Measurements from ENCODE around the gene GZMH.
"Not testable (repeated sequence)": the region's sequence is repeated elsewhere in the genome, so short reads cannot be mapped to it uniquely, and the experiment has no call there.

Gene GZMH, protein sequence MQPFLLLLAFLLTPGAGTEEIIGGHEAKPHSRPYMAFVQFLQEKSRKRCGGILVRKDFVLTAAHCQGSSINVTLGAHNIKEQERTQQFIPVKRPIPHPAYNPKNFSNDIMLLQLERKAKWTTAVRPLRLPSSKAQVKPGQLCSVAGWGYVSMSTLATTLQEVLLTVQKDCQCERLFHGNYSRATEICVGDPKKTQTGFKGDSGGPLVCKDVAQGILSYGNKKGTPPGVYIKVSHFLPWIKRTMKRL

DNA sequence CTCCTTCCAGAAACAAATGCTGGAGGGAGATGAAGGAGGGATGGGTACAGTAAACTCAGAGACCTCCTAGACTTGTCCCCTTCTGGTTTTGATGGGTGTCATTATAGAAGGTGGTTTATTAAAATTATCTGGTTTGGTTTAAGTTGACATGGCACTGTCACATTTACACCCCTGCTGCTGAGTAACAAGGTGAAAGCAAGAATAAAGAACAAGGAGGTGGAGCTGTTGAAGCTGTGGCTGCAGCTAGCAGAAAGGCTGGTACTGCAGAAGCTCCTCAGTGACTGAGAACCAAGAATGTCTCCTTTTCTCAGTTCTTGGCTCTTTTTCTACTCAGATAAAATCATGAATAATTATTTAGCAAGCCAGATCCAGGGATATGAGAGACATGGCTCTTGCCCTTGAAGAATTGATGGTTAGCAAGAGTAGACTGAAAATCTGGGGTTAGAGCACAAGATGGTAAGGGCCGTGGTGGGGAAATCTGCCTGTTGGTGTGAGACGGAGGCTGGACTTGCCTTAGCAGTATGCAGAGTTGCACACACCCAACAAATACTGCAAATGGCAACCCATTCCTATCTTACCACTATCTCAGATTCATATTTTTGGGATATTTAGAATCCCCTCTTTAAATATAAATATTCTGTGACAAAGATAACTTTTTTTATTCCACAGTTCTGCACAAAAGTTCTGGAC is at the start of gene GZMH:
TSS of gene GZMH (minus strand) at position 31 of the 690 bp plus-strand sequence. CDS start 72 bp downstream, outside the sequence.
- DNase-seq (ENCODE audit: low read depth in 2 of 3, low spot score in 1 of 3) = no peak

DNA sequence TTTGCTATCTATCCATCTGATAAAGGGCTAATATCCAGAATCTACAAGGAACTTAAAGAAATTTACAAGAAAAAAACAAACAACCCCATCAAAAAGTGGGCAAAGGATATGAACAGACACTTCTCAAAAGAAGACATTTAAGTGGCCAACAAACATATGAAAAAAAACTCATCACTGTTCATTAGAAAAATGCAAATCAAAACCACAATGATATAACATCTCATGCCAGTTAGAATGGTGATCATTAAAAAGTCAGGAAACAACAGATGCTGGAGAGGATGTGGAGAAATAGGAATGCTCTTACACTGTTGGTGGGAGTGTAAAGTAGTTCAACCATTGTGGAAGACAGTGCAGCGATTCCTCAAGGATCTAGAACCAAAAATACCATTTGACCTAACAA is 38.9 kb upstream of the GZMH start:
- DNase-seq (ENCODE audit: low read depth in 2 of 3, low spot score in 1 of 3) = not testable (repeated sequence)

DNA sequence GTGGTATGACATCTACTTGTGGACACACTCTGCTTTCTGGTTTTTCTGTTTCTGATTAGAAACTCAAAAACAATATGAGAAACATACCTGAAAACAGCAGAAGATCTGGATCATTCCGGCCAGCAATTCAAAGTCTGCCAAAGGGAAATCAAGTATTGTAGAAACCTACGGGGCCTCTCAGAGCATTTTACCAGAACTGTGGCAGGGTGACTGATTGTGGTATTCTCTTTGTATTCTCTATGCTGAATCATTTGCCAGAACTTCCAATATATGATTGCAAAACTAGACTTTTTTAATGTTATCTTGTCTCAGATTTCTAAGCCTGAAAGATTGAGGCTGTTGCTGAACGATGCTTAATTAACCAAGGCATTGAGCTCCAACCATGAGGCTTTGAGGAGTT is 30.4 kb upstream of the GZMH start:
- DNase-seq (ENCODE audit: low read depth in 2 of 3, low spot score in 1 of 3) = no peak

DNA sequence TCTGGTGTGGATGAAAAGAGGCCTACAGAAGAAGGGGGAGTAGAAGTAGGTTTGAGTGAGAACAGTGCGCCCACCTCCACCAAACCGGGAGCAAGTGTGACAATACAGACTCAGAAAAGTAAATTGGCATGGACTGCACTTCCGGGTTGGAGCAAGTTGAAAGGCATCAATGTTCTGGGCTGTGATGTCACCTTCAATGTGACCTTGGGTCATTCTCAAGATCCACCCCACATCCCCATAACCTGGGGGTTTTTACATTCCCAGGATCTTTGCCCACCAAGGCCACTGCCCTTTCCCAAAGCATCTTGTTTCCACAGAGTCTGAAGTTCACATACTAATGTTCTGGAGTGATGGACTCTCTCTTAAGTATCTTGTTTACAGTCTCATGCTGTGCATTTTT is 29.8 kb upstream of the GZMH start:
- no peak for DNase-seq (ENCODE audit: low read depth in 2 of 3, low spot score in 1 of 3)

DNA sequence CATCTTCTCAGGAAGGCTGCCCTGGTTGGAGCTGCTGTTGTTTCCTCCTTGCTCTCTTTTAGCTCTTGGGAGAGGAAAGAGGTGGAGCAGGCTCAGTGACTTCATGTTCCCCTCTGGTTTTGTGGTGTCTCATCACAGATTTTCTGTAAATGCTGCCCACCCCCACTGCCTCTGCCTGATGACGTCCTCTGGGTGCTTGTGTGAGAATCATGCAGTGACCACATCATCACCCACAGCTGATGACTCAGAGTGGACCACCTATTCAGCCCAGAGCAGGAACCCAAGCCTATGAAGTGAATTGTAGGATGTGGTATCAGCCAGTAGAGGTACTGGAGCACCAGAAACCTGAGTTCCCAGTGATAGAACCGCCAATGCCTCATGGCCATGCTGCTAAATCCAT is 24.7 kb upstream of the GZMH start, which contains the start of gene GZMB:
TSS of gene GZMB (minus strand) at position 33 of the 400 bp plus-strand sequence. CDS start at position 3, 30 bp downstream.
- peak; percentile 58 to 84 (median 78) for DNase-seq (ENCODE audit: low read depth in 2 of 3, low spot score in 1 of 3)

DNA sequence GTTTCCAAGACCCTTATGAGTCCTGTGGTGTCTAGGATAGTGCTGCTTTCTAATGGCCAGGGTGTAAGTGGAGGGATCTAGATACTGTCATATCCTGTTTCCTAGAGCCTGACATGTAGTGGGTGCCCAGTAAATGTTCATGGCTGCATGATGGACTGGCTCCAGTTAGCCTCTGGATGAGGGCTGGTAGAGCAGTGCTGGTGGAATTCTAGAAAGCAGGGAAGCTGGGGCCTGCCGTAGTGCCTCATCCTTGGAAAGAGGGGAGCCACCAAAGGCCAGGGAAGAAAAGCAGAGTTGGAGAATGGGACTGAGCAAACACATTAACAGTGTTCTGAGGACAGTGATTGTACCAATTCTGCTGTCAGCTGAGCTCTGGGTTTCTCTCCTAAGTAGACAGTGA is 23.9 kb upstream of the GZMH start:
- DNase-seq (ENCODE audit: low read depth in 2 of 3, low spot score in 1 of 3) = no peak

DNA sequence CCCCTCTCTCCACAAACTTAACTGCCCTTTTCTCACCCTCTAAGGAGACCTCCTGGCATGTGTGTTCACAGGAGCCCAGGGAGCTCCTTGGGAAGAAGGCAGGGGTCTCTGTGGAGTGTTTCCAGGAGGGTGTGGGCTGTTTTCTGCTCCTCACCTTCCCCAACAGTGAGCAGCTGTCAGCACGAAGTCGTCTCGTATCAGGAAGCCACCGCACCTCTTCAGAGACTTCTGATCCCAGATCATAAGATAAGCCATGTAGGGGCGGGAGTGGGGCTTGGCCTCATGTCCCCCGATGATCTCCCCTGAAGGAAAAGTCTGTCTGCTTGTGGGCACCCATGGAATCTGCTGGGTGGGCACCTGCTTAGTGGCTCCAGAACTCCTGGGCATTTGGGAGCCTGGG is 23.3 kb upstream of the GZMH start:
- DNase-seq (ENCODE audit: low read depth in 2 of 3, low spot score in 1 of 3) = no peak

DNA sequence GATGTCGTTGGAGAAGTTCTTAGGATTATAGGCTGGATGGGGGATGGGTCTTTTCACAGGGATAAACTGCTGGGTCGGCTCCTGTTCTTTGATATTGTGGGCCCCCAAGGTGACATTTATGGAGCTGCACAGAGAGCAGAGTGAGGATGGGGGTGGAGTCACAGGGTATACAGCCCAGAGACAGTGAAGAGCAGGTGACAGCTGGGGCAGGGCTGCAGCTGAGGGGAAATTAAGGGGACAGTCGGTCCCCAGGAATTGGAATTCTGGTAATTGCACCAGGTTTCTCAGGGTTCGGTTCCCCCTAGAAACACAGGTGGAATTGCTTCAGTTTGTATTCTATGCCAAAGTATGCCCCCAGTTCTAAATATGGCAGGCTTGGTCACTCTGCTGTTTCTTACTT is 22.9 kb upstream of the GZMH start:
- DNase-seq (ENCODE audit: low read depth in 2 of 3, low spot score in 1 of 3) = no peak

DNA sequence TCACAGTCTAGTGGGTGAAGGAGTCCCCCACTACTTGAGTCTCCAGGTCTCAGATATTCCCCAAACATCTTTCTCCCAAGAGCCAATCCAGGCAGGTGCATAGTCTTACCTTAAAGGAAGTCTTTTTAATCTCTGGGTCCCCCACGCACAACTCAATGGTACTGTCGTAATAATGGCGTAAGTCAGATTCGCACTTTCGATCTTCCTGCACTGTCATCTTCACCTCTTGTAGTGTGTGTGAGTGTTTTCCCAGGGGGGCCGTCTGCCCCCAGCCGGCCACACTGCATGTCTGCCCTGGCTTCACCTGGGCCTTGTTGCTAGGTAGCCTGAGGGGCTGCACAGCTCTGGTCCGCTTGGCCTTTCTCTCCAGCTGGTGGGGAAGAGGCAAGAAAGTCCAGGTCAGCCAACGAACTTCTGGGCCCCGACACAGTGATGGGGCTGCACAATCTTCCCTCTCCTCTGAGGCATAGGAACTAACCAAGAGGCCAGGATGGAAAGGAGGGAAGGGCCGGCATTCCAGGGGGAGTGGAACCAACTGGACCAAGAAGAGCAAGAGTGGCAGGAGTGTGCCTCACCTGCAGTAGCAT is 22.4 kb upstream of the GZMH start:
- DNase-seq (ENCODE audit: low read depth in 2 of 3, low spot score in 1 of 3) = no peak

DNA sequence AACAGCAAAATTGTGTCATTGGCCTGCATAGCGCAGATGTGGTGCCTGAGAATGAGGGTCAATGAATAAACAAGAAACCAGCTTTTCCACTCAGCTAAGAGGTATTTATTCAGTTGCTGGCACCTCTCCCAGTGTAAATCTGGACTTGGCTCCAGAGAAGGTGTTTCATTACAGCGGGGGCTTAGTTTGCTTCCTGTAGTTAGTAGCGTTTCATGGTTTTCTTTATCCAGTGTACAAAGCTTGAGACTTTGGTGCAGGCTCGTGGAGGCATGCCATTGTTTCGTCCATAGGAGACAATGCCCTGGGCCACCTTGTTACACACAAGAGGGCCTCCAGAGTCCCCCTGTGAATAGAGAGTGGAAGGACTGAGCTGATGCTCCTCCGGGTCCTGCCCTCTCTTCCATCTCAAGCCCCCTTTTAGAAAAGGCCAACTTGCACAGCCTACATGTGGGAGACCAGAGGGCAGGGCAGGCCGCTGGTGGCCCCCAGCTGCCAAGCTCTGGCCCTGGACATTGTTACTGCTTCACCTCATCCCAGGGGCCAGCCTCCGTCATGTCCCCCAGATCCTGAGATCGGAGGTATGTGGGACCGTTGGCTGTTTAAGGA is 21.5 kb upstream of the GZMH start:
- no peak for DNase-seq (ENCODE audit: low read depth in 2 of 3, low spot score in 1 of 3)

DNA sequence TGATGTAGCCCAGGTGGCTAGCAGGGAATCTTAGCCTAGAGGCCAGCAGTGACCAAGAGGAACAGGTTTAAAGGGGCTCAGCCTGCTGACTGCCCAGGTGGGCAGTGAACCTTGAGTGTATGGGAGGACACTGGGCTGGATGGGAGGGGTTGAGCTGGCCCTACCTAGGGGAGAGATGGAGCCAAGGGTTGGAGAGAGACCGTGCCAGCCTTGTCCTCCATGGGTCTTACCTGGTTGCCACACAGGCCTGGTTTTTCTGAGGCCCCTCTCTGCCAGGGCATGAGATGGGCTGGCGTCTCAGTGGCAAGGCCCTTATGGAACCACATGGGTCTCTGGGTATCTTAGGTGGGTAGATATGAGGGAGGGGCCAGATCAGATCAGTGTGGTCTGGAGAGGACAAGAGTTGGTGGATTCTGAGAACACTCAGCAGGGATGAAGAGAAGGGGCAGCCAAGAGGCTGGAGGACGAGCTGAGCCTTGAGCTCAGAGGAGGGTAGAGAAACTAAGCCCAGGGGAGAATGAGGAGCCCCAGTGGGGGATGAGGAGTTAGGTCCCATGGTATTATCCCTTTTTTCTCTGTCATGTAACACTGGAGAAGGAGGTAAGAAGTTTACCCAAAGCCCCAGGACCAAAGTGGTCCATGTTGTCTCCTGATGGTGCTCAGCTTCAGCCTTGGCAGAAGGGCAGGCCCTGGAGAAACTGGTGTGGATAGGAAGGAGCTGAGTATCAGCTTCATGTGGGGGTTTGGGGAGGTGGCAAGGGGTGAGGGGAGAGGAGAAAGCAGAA is 20.8 kb upstream of the GZMH start:
- no peak for DNase-seq (ENCODE audit: low read depth in 2 of 3, low spot score in 1 of 3)

DNA sequence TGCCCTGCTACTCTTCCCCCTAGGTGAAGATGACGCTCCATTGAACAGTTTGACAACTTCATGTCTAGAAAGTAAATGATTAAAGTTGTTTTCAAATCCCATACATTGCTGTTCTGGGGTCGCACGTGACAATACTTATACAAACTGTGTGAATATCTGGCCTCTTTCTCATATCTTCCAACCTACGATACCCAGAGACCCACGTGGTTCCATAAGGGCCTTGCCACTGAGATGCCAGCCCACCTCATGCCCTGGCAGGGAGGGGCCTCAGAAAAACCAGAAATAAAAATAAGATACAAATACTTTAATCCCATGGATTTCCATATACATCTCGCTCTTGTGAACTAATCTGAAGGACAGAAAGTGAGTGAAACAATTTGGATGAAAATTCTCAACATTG is 20.0 kb upstream of the GZMH start:
- DNase-seq (ENCODE audit: low read depth in 2 of 3, low spot score in 1 of 3) = no peak

DNA sequence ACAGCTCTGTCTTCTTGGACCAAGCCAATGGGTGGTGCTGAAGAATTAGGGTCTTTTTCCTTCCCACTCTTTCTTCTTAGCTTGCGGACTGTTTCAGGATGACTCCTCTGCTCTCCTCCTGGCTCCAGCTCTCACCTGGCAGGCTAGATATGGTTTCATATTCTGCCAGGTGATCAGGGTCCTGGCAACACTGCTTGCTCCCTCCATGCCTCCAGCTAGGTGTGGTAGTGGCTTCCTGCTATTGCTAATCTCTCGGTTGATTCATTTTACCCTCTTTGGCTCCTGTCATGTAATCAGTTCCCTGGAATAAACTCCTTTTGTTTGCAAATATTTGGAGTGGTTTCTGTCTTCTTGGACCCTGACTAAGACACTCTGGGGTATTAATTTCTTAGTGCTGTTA is 4.3 kb upstream of the GZMH start:
- no peak for DNase-seq (ENCODE audit: low read depth in 2 of 3, low spot score in 1 of 3)

DNA sequence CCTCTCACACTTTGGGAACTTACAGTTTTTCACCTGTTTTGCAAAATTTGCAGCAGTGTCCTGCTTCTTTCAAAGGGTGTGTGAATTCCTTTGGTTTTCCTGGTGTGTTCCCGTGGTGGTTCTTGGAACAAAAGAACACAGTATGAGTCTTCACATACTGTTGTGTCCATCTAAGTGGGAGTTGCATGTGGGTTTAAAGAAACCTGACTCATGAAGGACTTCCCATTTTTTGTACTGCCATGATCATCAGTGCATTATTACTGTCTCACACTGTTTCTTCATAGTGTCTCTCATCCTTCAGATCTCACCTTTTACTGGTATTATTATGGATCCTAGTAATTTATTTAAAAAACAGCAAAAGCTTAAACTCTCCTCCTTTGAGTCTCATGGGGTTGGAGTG is 3.8 kb upstream of the GZMH start:
- no peak for DNase-seq (ENCODE audit: low read depth in 2 of 3, low spot score in 1 of 3)

DNA sequence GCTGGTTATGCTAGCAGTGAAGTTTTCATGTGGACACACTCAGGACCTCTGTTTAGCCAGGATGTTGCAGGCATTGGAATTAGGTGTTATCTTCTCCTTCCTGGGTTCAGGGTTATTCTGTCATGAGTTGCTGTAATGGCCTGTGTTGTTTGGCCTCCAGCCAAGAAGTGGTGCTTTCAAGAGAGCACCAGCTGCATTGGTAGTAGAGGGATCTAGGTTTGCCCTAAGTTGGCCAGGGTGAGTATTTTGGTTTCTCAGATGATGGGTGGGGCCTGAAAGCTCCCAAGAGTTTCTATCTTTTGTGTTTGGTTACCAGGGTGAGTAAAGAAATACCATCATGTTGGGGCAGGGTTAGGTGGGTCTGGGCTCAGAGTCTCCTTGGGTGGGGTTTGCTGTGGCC is 2.7 kb upstream of the GZMH start:
- DNase-seq (ENCODE audit: low read depth in 2 of 3, low spot score in 1 of 3) = no peak

DNA sequence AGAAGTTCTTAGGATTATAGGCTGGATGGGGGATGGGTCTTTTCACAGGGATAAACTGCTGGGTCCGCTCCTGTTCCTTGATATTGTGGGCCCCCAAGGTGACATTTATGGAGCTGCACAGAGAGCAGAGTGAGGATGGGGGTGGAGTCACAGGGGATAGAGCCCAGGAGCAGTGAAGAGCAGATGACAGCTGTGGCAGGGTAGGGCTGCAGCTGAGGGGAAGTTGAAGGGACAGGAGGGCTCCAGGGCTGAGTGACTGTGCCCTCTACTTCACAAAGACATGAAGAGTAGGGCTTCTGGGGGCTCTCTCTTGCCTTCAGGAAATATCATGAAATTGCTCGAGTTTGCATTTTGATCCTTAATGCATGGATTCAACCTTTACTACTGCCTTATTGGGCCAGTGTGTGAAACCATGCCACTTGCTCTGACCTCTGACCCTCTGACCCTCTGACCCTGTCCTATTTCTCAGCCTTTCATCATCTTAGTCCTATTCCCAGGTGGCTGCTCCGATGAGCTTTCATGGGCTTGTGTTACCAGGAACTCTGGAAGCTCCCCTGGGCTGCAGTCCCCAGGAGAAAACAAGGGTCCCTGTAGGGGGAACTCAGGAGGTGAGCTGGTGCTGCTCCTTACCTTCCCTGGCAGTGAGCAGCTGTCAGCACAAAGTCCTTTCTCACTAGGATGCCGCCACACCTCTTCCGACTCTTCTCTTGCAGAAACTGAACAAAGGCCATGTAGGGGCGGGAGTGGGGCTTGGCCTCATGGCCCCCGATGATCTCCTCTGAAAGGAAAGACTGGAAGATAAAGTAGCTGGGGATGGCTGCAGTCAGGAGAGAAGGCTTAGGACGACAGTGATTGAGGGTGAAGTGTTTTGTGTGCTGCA is 1.6 kb downstream of the GZMH start:
- DNase-seq (ENCODE audit: low read depth in 2 of 3, low spot score in 1 of 3) = no peak

DNA sequence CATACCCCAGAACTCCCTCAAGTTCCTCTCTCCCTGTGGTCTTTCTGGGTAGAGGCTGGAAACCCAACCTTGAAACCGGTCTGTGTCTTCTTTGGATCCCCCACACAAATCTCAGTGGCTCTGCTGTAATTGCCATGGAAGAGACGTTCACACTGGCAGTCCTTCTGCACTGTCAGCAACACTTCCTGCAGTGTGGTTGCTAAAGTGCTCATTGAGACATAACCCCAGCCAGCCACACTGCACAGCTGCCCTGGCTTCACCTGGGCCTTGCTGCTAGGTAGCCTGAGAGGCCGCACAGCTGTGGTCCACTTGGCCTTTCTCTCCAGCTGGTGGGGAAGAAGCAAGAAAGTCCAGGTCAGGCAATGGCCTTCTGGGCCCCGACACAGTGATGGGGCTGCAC is 2.4 kb downstream of the GZMH start:
- no peak for DNase-seq (ENCODE audit: low read depth in 2 of 3, low spot score in 1 of 3)

DNA sequence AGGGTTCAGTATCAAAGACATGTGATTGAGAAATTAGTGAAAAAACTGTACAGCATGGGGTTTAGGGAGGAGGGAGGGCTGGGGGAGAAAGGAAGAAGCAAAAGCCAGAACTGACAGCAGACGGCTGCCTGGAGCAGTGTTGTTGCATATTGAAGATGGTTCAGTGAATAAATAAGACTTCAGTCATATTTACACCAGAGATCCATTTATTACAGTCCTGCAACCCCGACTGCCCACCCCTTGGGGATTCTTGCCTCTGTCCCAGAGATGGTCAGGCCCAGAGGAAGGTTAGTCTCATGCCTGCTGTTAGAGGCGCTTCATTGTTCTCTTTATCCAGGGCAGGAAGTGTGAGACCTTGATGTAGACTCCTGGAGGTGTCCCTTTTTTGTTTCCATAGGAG is 3.2 kb downstream of the GZMH start:
- no peak for DNase-seq (ENCODE audit: low read depth in 2 of 3, low spot score in 1 of 3)

DNA sequence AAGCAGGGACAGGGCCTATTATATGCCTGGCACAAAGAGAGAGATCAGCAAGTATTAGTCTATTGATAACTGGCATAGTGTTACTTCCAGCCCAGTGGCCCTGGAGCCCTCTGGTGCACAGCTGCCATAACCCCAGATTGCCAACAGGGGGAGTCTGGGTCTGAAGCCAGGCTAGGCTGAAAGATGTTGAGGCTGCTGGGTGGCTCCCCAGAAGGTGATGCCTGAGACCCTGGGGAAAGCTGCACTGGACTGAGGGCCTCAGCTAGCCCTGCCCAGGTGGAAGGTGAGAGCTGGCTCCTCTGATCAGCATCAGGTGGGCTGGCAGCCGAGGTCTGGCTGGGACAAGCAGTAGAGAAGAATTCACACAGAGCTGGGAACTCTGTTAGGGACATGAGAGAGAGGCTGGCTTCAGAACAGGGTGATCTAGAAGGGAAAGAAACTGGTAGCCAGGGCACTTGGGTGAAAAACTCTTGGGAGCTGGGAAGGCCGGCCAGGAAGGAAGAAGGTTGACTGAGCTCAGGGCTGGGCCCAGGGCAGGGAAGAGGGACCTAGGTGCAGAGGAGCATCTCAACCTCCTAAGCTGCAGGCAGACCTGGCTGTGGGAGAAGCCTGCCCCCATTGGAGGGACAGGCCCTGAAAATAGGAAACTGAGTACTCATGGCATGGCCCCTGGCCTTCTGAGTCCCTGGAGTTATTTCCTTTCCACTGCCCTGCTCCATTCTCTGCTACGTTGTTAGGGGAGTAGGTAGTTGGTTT is 3.9 kb downstream of the GZMH start:
- peak; percentile 56 to 79 (median 60) for DNase-seq (ENCODE audit: low read depth in 2 of 3, low spot score in 1 of 3)

DNA sequence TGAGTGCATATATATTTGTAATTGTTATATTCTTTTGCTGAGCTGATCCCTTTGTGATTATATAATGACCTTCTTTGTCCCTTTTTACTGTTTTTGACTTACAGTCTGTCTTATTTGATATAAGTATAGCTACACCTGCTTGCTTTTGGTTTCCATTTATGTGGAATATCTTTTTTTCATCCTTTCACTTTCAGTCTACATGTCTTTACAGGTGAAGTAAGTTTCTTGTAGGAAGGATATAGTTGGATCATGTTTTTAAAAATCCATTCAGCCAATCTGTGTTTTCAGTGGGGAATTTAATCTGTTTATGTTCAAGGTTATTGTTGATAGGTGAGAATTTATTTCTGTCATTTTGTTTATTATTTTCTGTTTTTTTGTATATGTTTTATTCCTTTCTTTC is 12.1 kb downstream of the GZMH start:
- DNase-seq (ENCODE audit: low read depth in 2 of 3, low spot score in 1 of 3) = no peak
